CD4-positive, alpha-beta T cell (primary cell): Measurements from ENCODE around the gene IGSF23. TPM values are rescaled to one million over a fixed set of nuclear protein-coding genes. Genes with fewer than 3 reads are reported as not detected.

ENCODE experiments used
- ATAC-seq: fragments of 200-7000 bp; cut with Tn5 transposase; one replicate; pipeline ENCODE4 v1.10.0; 2022; ENCODE audit warnings: mild to moderate bottlenecking; ENCODE audit not compliant: poor library complexity
- CTCF ChIA-PET: fragments of 350-600 bp; sonication (Branson Sonifier 250); formaldehyde crosslinking; loops from one replicate; lab custom pipeline; 2021; ENCODE audit warnings: antibody characterized with exemption, inconsistent platforms; lab: Charles Lee
- POLR2A ChIA-PET: fragments of 350-600 bp; sonication (Branson Sonifier 250); formaldehyde crosslinking; loops from one replicate; lab custom pipeline; 2021; ENCODE audit warnings: antibody characterized with exemption, inconsistent platforms; lab: Charles Lee
- DNase-seq, 14 experiments: peaks; one replicate each; pipeline ENCODE4 v3.0.0-alpha.2; 2013 to 2020; ENCODE audit warnings: mixed read lengths in 2 of 14
- H3K27ac ChIP-seq, 2 donors: one replicate each; pipeline versions ENCODE4 v1.5.1 to v1.7.0; 2013; ENCODE audit warnings: low read length in 2 of 2, low read depth in 1 of 2, mild to moderate bottlenecking in 1 of 2
- H3K27me3 ChIP-seq, 2 experiments: 1 replicate in 1 of 2; 2 replicates in 1 of 2; pipeline versions ENCODE4 v1.6.1 to v1.7.0; 2013; ENCODE audit warnings: low read length in 2 of 2, control low read depth in 1 of 2, mild to moderate bottlenecking in 1 of 2, moderate library complexity in 1 of 2; ENCODE audit not compliant: insufficient read depth in 2 of 2, control insufficient read depth in 1 of 2
- H3K36me3 ChIP-seq: one replicate; pipeline ENCODE4 v1.6.1; 2013; ENCODE audit warnings: low read length, control low read depth; ENCODE audit not compliant: insufficient read depth
- H3K4me1 ChIP-seq: one replicate; pipeline ENCODE4 v1.6.1; 2013; ENCODE audit warnings: low read length, control low read depth; ENCODE audit not compliant: insufficient read depth
- H3K4me3 ChIP-seq: one replicate; pipeline ENCODE4 v1.5.1; 2013; ENCODE audit warnings: mild to moderate bottlenecking, low read length, moderate library complexity
- H3K9me3 ChIP-seq, 2 experiments: 1 replicate in 1 of 2; 2 replicates in 1 of 2; pipeline versions ENCODE4 v1.6.1 to v1.7.0; 2013; ENCODE audit warnings: low read length in 2 of 2, mild to moderate bottlenecking in 2 of 2, control low read depth in 1 of 2, moderate library complexity in 1 of 2; ENCODE audit not compliant: control insufficient read depth in 1 of 2, insufficient read depth in 1 of 2
- H3K27ac Mint-ChIP-seq: one replicate; pipeline ENCODE4 v1.8.0; 2020; ENCODE audit warnings: mixed read lengths
- H3K27me3 Mint-ChIP-seq: one replicate; pipeline ENCODE4 v1.8.0; 2021; ENCODE audit warnings: mixed read lengths
- H3K36me3 Mint-ChIP-seq: one replicate; pipeline ENCODE4 v1.8.0; 2021; ENCODE audit warnings: low read depth, mixed read lengths
- H3K4me1 Mint-ChIP-seq: one replicate; pipeline ENCODE4 v1.8.0; 2021; ENCODE audit warnings: low read depth, mixed read lengths
- H3K4me3 Mint-ChIP-seq: one replicate; pipeline ENCODE4 v1.8.0; 2020; ENCODE audit warnings: mild to moderate bottlenecking, mixed read lengths
- H3K9me3 Mint-ChIP-seq: one replicate; pipeline ENCODE4 v1.8.0; 2020; ENCODE audit warnings: mixed read lengths
- CTCF ChIP-seq: fragments of 200-600 bp; IDR thresholded peaks from one replicate; pipeline ENCODE4 v1.8.0; 2022; ENCODE audit warnings: antibody characterized with exemption, mild to moderate bottlenecking
- intact Hi-C, 2 experiments: fragments of 100-400 bp; cut with DNase I in 1 of 2; cut with micrococcal nuclease in 1 of 2; formaldehyde crosslinking; loops; one replicate each; pipeline versions ENCODE4 v1.15.1 to v1.9.0; 2023 to 2025; cut with DNase I, micrococcal nuclease
- total RNA-seq, 174 experiments: library from RNA in 2 of 174; stranded (reverse) in 2 of 174; gene quantifications; one replicate each; pipeline ENCODE4 v1.2.3 and lab custom pipeline; 2021 to 2026

Gene IGSF23
- total RNA-seq, 2 experiments from 2014 or later: not detected

- intact Hi-C loops: no loop called here
- Histone ChIP-seq H3K27ac (no peak overlapping the region), H3K9me3 (peaks cover 0 to 21% of the 10 kb centered on the region in 2 experiments), H3K4me3 (no peak overlapping the region), H3K36me3 (no peaks in the 10 kb centered on the region), H3K27me3 (no peaks in the 10 kb centered on the region), H3K4me1 (no peaks in the 10 kb centered on the region)
- DNase-seq (no peak), ATAC-seq (no peak)
- no peak for TF ChIP-seq CTCF
- Mint-ChIP-seq H3K36me3 (no peaks in the 10 kb centered on the region), H3K27ac (no peak overlapping the region), H3K9me3 (no peaks in the 10 kb centered on the region), H3K4me3 (no peak overlapping the region), H3K4me1 (no peaks in the 10 kb centered on the region), H3K27me3 (no peaks in the 10 kb centered on the region)
- ChIA-PET CTCF (no interaction called here), POLR2A (no interaction called here)
These were observed 950 bp downstream of the IGSF23 start for GRCh38 chr19:44614313-44614712.

DNA sequence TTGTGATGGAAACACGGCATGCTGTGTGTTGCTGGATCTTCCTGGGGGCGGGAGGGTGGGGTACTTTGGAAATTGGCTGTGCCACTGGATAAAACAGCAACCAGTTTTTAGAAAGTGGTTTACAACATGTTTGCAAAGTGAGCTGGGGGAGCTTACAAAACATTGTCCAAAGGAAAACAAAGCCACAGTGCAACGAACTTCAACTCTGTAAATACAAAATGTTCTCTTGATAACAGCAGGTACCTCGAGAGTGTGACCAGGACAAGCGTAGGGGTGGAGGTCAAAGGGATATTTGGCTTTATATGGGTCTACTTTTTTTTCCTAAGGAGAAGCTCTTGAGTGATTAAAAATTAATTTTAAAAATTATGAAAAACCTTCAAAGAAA is 2.5 kb downstream of the IGSF23 start:
- DNase-seq (no peak), ATAC-seq (no peak)
- Mint-ChIP-seq H3K27ac (no peak overlapping the region), H3K36me3 (no peaks in the 10 kb centered on the region), H3K27me3 (no peaks in the 10 kb centered on the region), H3K4me1 (no peaks in the 10 kb centered on the region), H3K9me3 (no peaks in the 10 kb centered on the region), H3K4me3 (no peak overlapping the region)
- no peaks in the 10 kb centered on the region for H3K36me3 ChIP-seq
- no peak overlapping the region for H3K27ac ChIP-seq
- no peak for TF ChIP-seq CTCF
- POLR2A ChIA-PET: no interaction called here
- H3K9me3 ChIP-seq: peaks cover 0 to 21% of the 10 kb centered on the region in 2 experiments
- H3K4me1 ChIP-seq: no peaks in the 10 kb centered on the region
- intact Hi-C loops: no loop called here
- H3K27me3 ChIP-seq: no peaks in the 10 kb centered on the region
- H3K4me3 ChIP-seq: no peak overlapping the region
- CTCF ChIA-PET: no interaction called here

DNA sequence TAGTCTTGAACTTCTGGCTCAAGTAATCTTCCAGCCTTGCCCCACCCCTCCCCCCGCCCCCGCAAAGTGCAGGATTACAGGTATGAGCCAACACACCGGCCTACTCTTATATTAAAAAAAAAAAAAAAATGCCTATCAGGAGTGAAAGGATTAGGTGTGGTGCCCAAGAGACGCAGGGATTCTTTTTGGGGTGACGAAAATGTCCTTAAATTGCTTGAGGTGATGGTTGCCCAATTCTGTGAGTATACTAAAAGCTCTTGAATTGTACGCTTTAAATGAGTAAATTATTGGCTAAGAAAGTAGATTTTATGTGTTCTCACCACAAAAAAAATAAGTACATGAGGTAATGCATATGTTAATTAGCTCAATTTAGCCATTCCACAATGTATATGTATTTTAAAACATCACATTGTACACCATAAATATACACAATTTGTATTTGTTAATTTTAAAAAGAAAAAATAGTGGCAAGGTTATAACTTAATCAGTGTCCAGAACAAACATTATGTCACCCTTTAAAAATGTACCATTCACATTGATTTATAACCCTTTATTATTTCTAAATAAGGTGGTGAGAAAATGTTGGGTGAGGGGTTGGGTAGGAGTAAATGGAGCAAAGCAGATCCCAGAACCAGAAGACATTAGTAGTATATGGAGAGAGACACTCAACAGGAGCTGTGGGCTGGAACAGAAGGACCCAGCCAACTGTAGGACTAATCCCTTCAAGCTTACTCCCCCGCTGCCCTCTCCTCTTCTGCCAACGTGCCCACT is 3.9 kb downstream of the IGSF23 start:
- TF ChIP-seq CTCF: no peak
- DNase-seq (no peak), ATAC-seq (no peak)
- Histone ChIP-seq H3K27ac (no peak overlapping the region), H3K4me3 (no peak overlapping the region), H3K27me3 (peaks cover 0 to 2% of the 10 kb centered on the region in 2 experiments), H3K4me1 (no peaks in the 10 kb centered on the region), H3K9me3 (peaks cover 0 to 21% of the 10 kb centered on the region in 2 experiments), H3K36me3 (no peaks in the 10 kb centered on the region)
- Mint-ChIP-seq H3K27ac (no peak overlapping the region), H3K9me3 (no peaks in the 10 kb centered on the region), H3K4me3 (no peak overlapping the region), H3K27me3 (no peaks in the 10 kb centered on the region), H3K4me1 (no peaks in the 10 kb centered on the region), H3K36me3 (no peaks in the 10 kb centered on the region)
- POLR2A ChIA-PET: no interaction called here
- CTCF ChIA-PET: no interaction called here
- intact Hi-C loops: no loop called here
